Esophagus muscularis mucosa (tissue), 4 donors: ENCODE results near the gene DNAH17.

Experiments used
- CTCF ChIP-seq, 3 experiments: fragments of 200-600 bp in 2 of 3; fragments of 450-650 bp in 1 of 3; sonication (generic) in 2 of 3; IDR thresholded peaks; one replicate each; pipeline ENCODE4 v1.5.1; 2017 to 2019; ENCODE audit warnings: antibody characterized with exemption in 3 of 3, mild to moderate bottlenecking in 2 of 3, moderate library complexity in 1 of 3
- EP300 ChIP-seq: sonication (generic); formaldehyde crosslinking; IDR thresholded peaks from one replicate; pipeline ENCODE4 v1.6.1; 2017; ENCODE audit warnings: antibody characterized with exemption
- POLR2A ChIP-seq: fragments of 450-650 bp; IDR thresholded peaks from one replicate; pipeline ENCODE4 v1.6.1; 2017; ENCODE audit warnings: antibody characterized with exemption, moderate library complexity, mild to moderate bottlenecking, low read depth

DNA sequence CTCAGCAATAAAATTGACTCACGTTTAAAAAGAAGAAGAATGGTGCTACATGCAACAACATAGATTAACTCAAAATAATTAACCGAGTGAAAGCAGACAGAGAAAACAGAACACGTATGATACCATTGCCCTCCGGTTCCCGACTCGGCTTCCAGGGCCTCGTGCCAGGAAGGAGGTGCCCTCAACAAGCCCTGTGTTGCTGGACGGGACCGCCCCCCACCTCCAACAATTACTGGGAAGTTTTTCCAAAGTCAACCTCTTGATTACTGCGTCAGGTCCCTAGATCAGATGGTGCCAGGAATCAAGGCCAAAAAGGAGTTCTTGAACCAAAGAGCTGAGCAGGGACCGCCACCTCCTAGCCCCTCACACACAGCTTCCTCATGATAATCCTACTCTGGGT is 20.4 kb downstream of the DNAH17 start:
- no peak for TF ChIP-seq POLR2A
- no peak for TF ChIP-seq CTCF (IDR thresholded peaks at IDR 0.05)
- no peak for TF ChIP-seq EP300
